GM12878 (cell line): Measurements from ENCODE around the gene MRTFB.

Experiments used
- ATF2 ChIP-seq: IDR thresholded peaks from 2 replicates; pipeline ENCODE4 v1.6.1; 2012; ENCODE audit warnings: low read length, inconsistent platforms
- BCL11A ChIP-seq: IDR thresholded peaks from 2 replicates; pipeline ENCODE4 v1.6.1; 2011; ENCODE audit warnings: low read depth, low read length
- CEBPZ ChIP-seq: fragments of 150-350 bp; IDR thresholded peaks from 2 replicates; pipeline ENCODE4 v1.6.1; 2016; ENCODE audit warnings: low read depth, low read length
- EZH2 ChIP-seq: IDR thresholded peaks from 2 replicates; pipeline ENCODE4 v1.6.1; 2012; ENCODE audit warnings: low read depth, mild to moderate bottlenecking, control low read depth, inconsistent platforms, low read length, borderline replicate concordance; ENCODE audit not compliant: control insufficient read depth
- LARP7 ChIP-seq: fragments of 450-650 bp; IDR thresholded peaks from 2 replicates; pipeline ENCODE4 v1.6.1; 2017; ENCODE audit warnings: mild to moderate bottlenecking
- REST ChIP-seq: IDR thresholded peaks from 2 replicates; pipeline ENCODE4 v1.6.1; 2012; ENCODE audit warnings: mild to moderate bottlenecking, low read depth, low read length
- TF ChIP-seq, protein P1 (sequence below), 3 experiments: IDR thresholded peaks in 2 of 3; conservative IDR thresholded peaks in 1 of 3; 2 replicates each; pipeline ENCODE4 v1.5.1; 2011; ENCODE audit warnings: low read depth in 3 of 3, low read length in 3 of 3, mild to moderate bottlenecking in 3 of 3, control low read depth in 2 of 3, moderate library complexity in 2 of 3, inconsistent platforms in 1 of 3, mixed read lengths in 1 of 3; ENCODE audit not compliant: control insufficient read depth in 2 of 3, insufficient read depth in 1 of 3; ENCODE audit errors: extremely low read depth in 1 of 3

DNA sequence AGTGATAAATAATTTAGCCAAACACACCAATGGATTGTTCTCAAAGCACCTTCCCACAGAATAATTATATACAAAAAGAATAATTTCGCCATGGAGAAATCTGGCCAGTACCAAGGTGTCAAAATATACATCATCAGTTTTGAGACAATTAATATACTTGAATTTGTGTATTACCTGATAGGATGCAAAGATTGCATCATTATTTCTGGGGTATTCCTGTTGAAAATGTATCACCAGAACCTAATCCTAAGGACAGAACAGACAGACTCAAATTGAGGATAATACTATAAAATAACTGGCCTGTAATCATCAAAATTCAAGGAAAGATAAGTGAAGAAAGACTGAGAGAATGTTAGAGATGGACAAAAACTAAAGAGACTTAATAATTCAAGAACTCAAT is 111.9 kb downstream of the MRTFB start:
- no peak for TF ChIP-seq LARP7
- TF ChIP-seq EZH2 = no peak
- no peak for TF ChIP-seq REST
- TF ChIP-seq ATF2 = no peak
- no peak for TF ChIP-seq BCL11A
- TF ChIP-seq, protein P1, sequence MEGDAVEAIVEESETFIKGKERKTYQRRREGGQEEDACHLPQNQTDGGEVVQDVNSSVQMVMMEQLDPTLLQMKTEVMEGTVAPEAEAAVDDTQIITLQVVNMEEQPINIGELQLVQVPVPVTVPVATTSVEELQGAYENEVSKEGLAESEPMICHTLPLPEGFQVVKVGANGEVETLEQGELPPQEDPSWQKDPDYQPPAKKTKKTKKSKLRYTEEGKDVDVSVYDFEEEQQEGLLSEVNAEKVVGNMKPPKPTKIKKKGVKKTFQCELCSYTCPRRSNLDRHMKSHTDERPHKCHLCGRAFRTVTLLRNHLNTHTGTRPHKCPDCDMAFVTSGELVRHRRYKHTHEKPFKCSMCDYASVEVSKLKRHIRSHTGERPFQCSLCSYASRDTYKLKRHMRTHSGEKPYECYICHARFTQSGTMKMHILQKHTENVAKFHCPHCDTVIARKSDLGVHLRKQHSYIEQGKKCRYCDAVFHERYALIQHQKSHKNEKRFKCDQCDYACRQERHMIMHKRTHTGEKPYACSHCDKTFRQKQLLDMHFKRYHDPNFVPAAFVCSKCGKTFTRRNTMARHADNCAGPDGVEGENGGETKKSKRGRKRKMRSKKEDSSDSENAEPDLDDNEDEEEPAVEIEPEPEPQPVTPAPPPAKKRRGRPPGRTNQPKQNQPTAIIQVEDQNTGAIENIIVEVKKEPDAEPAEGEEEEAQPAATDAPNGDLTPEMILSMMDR (IDR thresholded peaks at IDR 0.05 in 2 of 3, conservative IDR thresholded peaks at IDR 0.05 in 1 of 3; ENCODE audit: control insufficient read depth in 2 of 3, extremely low read depth in 1 of 3, insufficient read depth in 1 of 3, low read depth in 3 of 3, low read length in 3 of 3) = no peak
- no peak for TF ChIP-seq CEBPZ
